Epithelial cell of proximal tubule (primary cell): ENCODE measurements around the gene RASSF7. TPM values are rescaled to one million over a fixed set of nuclear protein-coding genes. Genes with fewer than 3 reads are reported as not detected.

ENCODE experiments used
- DNase-seq: peaks from one replicate; pipeline ENCODE4 v3.0.0-alpha.2; 2011; ENCODE audit warnings: low read depth
- H3K4me3 ChIP-seq: 2 replicates; pipeline ENCODE4 v1.5.1; 2011; ENCODE audit warnings: low read depth, mild to moderate bottlenecking, low read length
- CTCF ChIP-seq: conservative IDR thresholded peaks from 2 replicates; pipeline ENCODE4 v1.5.1; 2012; ENCODE audit warnings: low read depth, mild to moderate bottlenecking, low read length
- total RNA-seq: library from RNA; depleted of rRNA; stranded (reverse); fragments of >200 nt; gene quantifications from 2 replicates; pipeline ENCODE4 v1.2.3, GENCODE V29; 2015

RASSF7 gene
- total RNA-seq, 1 donor from 2014 or later: 154 TPM

GRCh38 chr11:534396-535209 is 26.2 kb upstream of the RASSF7 start:
- DNase-seq: no peak
- H3K4me3 ChIP-seq: peak overlapping the region; percentile 88
- no peak for TF ChIP-seq CTCF

GRCh38 chr11:535210-535518 is 25.6 kb upstream of the RASSF7 start:
- DNase-seq: no peak
- H3K4me3 ChIP-seq: peak overlapping the region; percentile 88
- TF ChIP-seq CTCF: no peak

GRCh38 chr11:535519-536454 is 25.0 kb upstream of the RASSF7 start, which contains the start of gene HRAS:
Gene HRAS, minus strand, starts transcription at chr11:535576.
- no peak for TF ChIP-seq CTCF
- no peak for DNase-seq
- peak within 1 kb of the TSS; percentile 88 for H3K4me3 ChIP-seq

- DNase-seq: no peak
- TF ChIP-seq CTCF: no peak
- H3K4me3 ChIP-seq: peak within 1 kb of the TSS; percentile 74
These were observed 23.7 kb upstream of the RASSF7 start, which contains the start of gene LRRC56 for GRCh38 chr11:536841-537621. Gene LRRC56, plus strand, starts transcription at chr11:537527. Its CDS starts 3,158 bp downstream, at chr11:540685.

- H3K4me3 ChIP-seq: peak overlapping the region; percentile 74
- no peak for TF ChIP-seq CTCF
- DNase-seq: no peak
These were observed 22.9 kb upstream of the RASSF7 start for GRCh38 chr11:537622-538430.

- H3K4me3 ChIP-seq: no peak overlapping the region
- no peak for TF ChIP-seq CTCF
- no peak for DNase-seq
These were observed 22.2 kb upstream of the RASSF7 start for GRCh38 chr11:538431-539051.
